Astrocyte (in vitro differentiated cells and primary cell): ENCODE data around the gene NFILZ. TPM values are rescaled to one million over a fixed set of nuclear protein-coding genes. Genes with fewer than 3 reads are reported as not detected.

ENCODE experiments used
- DNase-seq: peaks from one replicate; pipeline ENCODE4 v3.0.0-alpha.2; 2010; ENCODE audit warnings: low read depth
- FAIRE-seq: peaks from 2 replicates; lab custom pipeline; 2011; peaks lifted over from hg19 to GRCh38; lab: Jason Lieb, UNC
- H2AFZ ChIP-seq: 2 replicates; pipeline ENCODE4 v1.6.0; 2012; ENCODE audit warnings: low read depth, low read length, inconsistent platforms
- H3K27ac ChIP-seq: 2 replicates; pipeline ENCODE4 v1.5.1; 2011; ENCODE audit warnings: low read depth, low read length, inconsistent platforms
- H3K27me3 ChIP-seq: 2 replicates; pipeline ENCODE4 v1.6.0; 2011; ENCODE audit warnings: low read length, inconsistent platforms; ENCODE audit not compliant: insufficient read depth
- H3K36me3 ChIP-seq: 2 replicates; pipeline ENCODE4 v1.5.1; 2011; ENCODE audit warnings: low read length, inconsistent platforms; ENCODE audit not compliant: insufficient read depth
- H3K4me1 ChIP-seq: 2 replicates; pipeline ENCODE4 v1.5.1; 2011; ENCODE audit warnings: low read length, inconsistent platforms; ENCODE audit not compliant: insufficient read depth
- H3K4me2 ChIP-seq: 2 replicates; pipeline ENCODE4 v1.6.0; 2012; ENCODE audit warnings: low read length, inconsistent platforms
- H3K4me3 ChIP-seq: 2 replicates; pipeline ENCODE4 v1.5.1; 2011; ENCODE audit warnings: low read depth, mild to moderate bottlenecking, low read length, inconsistent platforms; ENCODE audit not compliant: insufficient read depth
- H3K79me2 ChIP-seq: 2 replicates; pipeline ENCODE4 v1.6.0; 2012; ENCODE audit warnings: mild to moderate bottlenecking, low read length, inconsistent platforms; ENCODE audit not compliant: insufficient read depth
- H3K9ac ChIP-seq: 2 replicates; pipeline ENCODE4 v1.6.0; 2012; ENCODE audit warnings: mild to moderate bottlenecking, low read length, inconsistent platforms
- H3K9me3 ChIP-seq: 2 replicates; pipeline ENCODE4 v1.5.1; 2012; ENCODE audit warnings: low read depth, mild to moderate bottlenecking, low read length, inconsistent platforms; ENCODE audit not compliant: insufficient read depth
- H4K20me1 ChIP-seq: 2 replicates; pipeline ENCODE4 v1.6.0; 2012; ENCODE audit warnings: low read length, inconsistent platforms; ENCODE audit not compliant: insufficient read depth
- H3K27ac Mint-ChIP-seq: one replicate; pipeline ENCODE4 v1.8.0; 2021; ENCODE audit warnings: mild to moderate bottlenecking, mixed read lengths; ENCODE audit not compliant: unreplicated experiment
- H3K27me3 Mint-ChIP-seq: one replicate; pipeline ENCODE4 v1.8.0; 2021; ENCODE audit warnings: low read depth, mixed read lengths; ENCODE audit not compliant: unreplicated experiment
- H3K36me3 Mint-ChIP-seq: one replicate; pipeline ENCODE4 v1.8.0; 2021; ENCODE audit warnings: low read depth, mixed read lengths; ENCODE audit not compliant: unreplicated experiment
- H3K4me1 Mint-ChIP-seq: one replicate; pipeline ENCODE4 v1.8.0; 2021; ENCODE audit warnings: low read depth, mixed read lengths; ENCODE audit not compliant: unreplicated experiment
- H3K4me3 Mint-ChIP-seq: one replicate; pipeline ENCODE4 v1.8.0; 2021; ENCODE audit warnings: mild to moderate bottlenecking, moderate library complexity, mixed read lengths; ENCODE audit not compliant: unreplicated experiment
- H3K9me3 Mint-ChIP-seq: one replicate; pipeline ENCODE4 v1.8.0; 2021; ENCODE audit warnings: mild to moderate bottlenecking, mixed read lengths; ENCODE audit not compliant: unreplicated experiment
- EZH2 ChIP-seq: IDR thresholded peaks from 2 replicates; pipeline ENCODE4 v1.6.1; 2012; ENCODE audit warnings: mild to moderate bottlenecking, low read length, inconsistent platforms; ENCODE audit not compliant: insufficient read depth
- total RNA-seq: library from RNA; stranded (reverse); gene quantifications from 2 replicates; pipeline ENCODE4 v1.2.1, GENCODE V29; 2021
- TF ChIP-seq, protein P1 (sequence below): IDR thresholded peaks from 2 replicates; pipeline ENCODE4 v1.5.1; 2011; ENCODE audit warnings: low read depth, mild to moderate bottlenecking, inconsistent platforms, low read length, moderate library complexity; ENCODE audit not compliant: insufficient read depth

NFILZ gene
- total RNA-seq, 1 donor from 2014 or later, result not detected

DNA sequence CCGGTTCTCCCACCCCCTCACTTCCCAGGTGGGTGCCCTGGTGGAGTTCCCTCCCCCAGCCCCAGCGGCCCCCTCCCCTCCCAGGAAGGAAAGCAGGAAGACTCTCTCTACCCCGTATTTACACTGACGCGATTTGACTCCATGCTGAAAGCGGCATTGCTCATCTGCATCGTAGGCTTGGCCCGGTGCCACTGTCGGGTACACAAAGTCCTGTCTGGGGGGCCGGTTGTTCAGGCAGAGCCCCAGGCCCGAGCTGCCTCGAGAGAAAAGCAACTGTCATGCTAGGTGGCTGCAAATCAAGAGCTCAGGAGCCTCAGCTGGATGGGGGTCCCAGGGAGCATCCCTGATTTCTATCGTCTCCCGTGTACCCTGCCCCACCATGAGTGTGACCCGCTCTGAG is 34.8 kb upstream of the NFILZ start:
- Histone ChIP-seq H3K4me3 (no peak overlapping the region), H3K79me2 (no peaks in the 10 kb centered on the region), H3K4me2 (no peak overlapping the region), H3K27ac (no peak overlapping the region), H3K9me3 (peaks cover 2% of the 10 kb centered on the region), H3K36me3 (peaks cover 4% of the 10 kb centered on the region), H3K4me1 (peaks cover 12% of the 10 kb centered on the region), H3K27me3 (no peaks in the 10 kb centered on the region), H2AFZ (no peak overlapping the region), H3K9ac (no peak overlapping the region), H4K20me1 (peaks cover 16% of the 10 kb centered on the region)
- Mint-ChIP-seq H3K27ac (no peak overlapping the region), H3K9me3 (peaks cover 5% of the 10 kb centered on the region), H3K36me3 (peaks cover 37% of the 10 kb centered on the region), H3K4me3 (no peak overlapping the region), H3K27me3 (peaks cover 4% of the 10 kb centered on the region), H3K4me1 (peaks cover 2% of the 10 kb centered on the region)
- DNase-seq (no peak), FAIRE-seq (no peak)
- no peak for TF ChIP-seq EZH2
- TF ChIP-seq, protein P1, sequence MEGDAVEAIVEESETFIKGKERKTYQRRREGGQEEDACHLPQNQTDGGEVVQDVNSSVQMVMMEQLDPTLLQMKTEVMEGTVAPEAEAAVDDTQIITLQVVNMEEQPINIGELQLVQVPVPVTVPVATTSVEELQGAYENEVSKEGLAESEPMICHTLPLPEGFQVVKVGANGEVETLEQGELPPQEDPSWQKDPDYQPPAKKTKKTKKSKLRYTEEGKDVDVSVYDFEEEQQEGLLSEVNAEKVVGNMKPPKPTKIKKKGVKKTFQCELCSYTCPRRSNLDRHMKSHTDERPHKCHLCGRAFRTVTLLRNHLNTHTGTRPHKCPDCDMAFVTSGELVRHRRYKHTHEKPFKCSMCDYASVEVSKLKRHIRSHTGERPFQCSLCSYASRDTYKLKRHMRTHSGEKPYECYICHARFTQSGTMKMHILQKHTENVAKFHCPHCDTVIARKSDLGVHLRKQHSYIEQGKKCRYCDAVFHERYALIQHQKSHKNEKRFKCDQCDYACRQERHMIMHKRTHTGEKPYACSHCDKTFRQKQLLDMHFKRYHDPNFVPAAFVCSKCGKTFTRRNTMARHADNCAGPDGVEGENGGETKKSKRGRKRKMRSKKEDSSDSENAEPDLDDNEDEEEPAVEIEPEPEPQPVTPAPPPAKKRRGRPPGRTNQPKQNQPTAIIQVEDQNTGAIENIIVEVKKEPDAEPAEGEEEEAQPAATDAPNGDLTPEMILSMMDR, result no peak

DNA sequence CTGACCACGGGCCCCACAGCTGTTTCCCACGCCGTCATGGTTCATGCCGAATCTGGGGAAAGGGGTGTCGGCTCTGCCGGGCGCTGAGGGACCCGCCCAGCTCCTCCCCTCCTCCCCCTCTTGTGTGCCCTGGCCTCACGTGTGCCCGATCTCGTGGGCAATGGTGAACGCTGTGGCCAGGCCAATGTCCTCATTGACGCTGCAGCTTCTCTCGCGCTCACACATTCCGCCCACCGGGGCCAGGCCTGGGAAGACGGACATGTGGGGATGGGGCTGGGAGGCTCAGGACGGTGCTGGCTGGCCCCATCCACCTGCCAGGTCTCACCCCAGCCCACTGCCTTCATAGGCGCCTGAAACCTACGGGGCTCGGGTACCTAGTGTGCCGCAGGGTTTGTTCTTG is 34.3 kb upstream of the NFILZ start:
- Histone ChIP-seq H3K4me1 (peaks cover 12% of the 10 kb centered on the region), H3K4me3 (no peak overlapping the region), H3K27ac (no peak overlapping the region), H4K20me1 (peaks cover 20% of the 10 kb centered on the region), H3K36me3 (peaks cover 4% of the 10 kb centered on the region), H3K79me2 (no peaks in the 10 kb centered on the region), H3K4me2 (no peak overlapping the region), H3K9ac (no peak overlapping the region), H3K27me3 (no peaks in the 10 kb centered on the region), H3K9me3 (peaks cover 2% of the 10 kb centered on the region), H2AFZ (no peak overlapping the region)
- H3K27ac Mint-ChIP-seq, result no peak overlapping the region
- FAIRE-seq (no peak), DNase-seq (no peak)
- H3K4me1 Mint-ChIP-seq, result peaks cover 2% of the 10 kb centered on the region
- no peak overlapping the region for H3K4me3 Mint-ChIP-seq
- TF ChIP-seq, protein P1, result no peak
- no peak for TF ChIP-seq EZH2
- H3K27me3 Mint-ChIP-seq, result peaks cover under 1% of the 10 kb centered on the region
- H3K9me3 Mint-ChIP-seq, result peaks cover 5% of the 10 kb centered on the region
- H3K36me3 Mint-ChIP-seq, result peaks cover 37% of the 10 kb centered on the region

DNA sequence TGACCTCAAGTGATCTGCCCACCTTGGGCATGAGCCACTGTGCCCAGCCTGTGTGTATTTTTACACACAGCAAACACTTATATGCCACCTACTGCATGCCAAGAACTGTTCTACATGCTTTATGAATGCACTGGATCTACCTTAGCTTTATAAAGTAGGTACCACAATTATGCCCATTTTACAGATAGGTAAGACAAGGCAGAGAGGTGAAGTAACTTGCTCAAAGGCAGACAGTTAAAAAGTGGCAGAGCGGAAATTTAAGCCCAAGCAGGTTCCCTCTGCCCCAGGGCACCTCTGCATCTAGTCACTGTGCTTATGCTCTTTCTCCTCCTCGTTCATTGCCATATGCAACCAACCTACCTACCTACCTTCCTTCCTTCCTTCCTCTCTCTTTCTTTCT is 30.4 kb upstream of the NFILZ start:
- Mint-ChIP-seq H3K9me3 (peaks cover 3% of the 10 kb centered on the region), H3K36me3 (peaks cover 41% of the 10 kb centered on the region), H3K4me1 (no peaks in the 10 kb centered on the region), H3K27me3 (no peaks in the 10 kb centered on the region), H3K4me3 (no peak overlapping the region), H3K27ac (no peak overlapping the region)
- Histone ChIP-seq H3K4me2 (no peak overlapping the region), H3K79me2 (peaks cover 7% of the 10 kb centered on the region), H4K20me1 (peaks cover 22% of the 10 kb centered on the region), H3K9ac (no peak overlapping the region), H3K4me3 (no peak overlapping the region), H2AFZ (no peak overlapping the region), H3K36me3 (peaks cover 13% of the 10 kb centered on the region), H3K27ac (no peak overlapping the region), H3K9me3 (peaks cover 8% of the 10 kb centered on the region), H3K27me3 (no peaks in the 10 kb centered on the region), H3K4me1 (no peaks in the 10 kb centered on the region)
- no peak for FAIRE-seq
- DNase-seq, result no peak
- TF ChIP-seq, protein P1, result no peak
- TF ChIP-seq EZH2, result no peak
